GOT3 (cell line): ENCODE results near the gene ZNF646.
A peak's percentile ranks its signal among the peaks of the same experiment; 100 is the strongest.

ENCODE experiments used
- DNase-seq: peaks from one replicate; lab custom pipeline; 2025; ENCODE audit warnings: mixed read lengths; lab: John Stamatoyannopoulos, UW

The ZNF646 gene

DNA sequence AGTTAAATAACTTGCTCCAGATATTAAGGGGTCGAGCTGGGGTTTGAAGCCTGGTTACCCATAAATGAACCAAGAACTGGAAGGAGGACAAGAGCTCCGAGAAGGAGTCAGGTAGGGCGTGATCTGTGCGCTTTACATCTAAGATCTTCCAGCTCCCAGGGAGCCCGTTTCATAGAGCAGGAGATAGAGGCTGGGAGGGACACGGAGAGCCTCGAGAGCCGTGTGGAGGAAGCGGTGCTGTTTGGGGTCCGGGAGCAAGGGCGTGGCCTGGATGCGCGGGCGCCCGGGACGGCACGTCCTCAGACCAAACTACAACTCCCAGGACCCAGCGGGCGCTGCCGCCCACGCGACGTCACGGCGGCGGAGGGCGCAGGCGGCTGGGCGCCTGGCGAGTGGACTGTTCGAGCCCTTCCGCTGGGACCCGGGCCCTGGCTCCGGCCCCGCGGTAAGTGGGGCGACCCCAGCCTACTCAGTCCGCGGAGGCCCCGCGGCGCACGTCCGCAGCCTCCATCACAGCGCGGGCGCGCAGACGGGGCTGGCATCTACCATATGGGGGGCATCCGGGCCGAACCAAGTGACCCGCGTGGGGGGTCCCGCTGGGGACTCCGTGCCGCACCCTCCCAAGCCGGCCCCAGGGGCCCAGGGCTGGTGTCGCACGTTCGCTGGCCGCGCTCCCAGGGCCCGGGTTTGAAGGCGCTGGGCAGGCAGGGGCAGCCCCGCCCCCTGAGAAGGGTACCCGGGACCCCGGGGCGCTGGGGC lies 34.0 kb downstream of the ZNF646 start, which contains the start of gene BCKDK:
Gene BCKDK, plus strand, starts transcription at position 352 of the 759 bp plus-strand sequence. CDS start 838 bp downstream, outside the sequence.
- DNase-seq = no peak

DNA sequence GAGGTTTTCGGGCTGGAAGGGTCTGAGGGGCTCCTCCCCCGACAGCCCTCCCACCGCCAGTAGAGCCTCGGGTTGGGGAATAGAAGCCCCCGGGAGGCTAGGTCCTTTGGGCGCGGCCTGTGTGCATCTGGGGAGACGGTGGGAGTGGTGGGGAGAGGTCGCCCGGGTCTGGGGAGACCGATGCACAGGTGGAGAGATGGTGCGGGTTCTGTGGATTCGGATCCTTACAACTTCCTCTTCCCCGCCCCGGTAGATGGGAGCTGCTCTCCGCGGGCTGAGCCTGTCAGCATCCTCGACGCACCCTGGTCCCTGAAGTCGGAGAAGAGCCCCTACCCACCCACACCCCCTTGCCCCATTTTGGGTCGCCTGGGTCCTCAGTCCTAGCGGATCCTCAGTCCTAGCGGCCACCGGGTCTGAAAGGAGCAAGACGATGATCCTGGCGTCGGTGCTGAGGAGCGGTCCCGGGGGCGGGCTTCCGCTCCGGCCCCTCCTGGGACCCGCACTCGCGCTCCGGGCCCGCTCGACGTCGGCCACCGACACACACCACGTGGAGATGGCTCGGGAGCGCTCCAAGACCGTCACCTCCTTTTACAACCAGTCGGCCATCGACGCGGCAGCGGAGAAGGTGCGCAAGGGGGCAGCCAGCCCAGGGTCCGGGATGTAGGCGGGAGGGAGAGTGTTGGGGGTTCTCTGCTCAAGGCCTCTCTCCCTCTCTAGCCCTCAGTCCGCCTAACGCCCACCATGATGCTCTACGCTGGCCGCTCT lies 34.8 kb downstream of the ZNF646 start:
- DNase-seq = no peak

DNA sequence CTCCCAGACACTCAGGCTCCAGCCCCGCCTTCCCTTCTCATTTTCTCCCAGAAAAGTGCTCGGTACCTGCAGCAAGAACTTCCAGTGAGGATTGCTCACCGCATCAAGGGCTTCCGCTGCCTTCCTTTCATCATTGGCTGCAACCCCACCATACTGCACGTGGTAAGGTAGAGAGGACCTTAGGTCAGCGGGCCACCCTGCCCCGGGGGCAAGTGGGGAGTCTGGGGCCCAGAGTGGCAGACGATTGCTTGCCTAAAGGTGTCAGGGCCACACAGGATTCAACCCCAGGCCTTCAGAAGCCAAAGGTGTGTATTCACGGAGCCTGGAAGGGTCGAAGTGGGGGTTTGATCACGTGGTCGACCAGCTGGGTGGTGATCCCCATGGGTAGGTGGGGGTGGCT lies 35.4 kb downstream of the ZNF646 start:
- DNase-seq = no peak

DNA sequence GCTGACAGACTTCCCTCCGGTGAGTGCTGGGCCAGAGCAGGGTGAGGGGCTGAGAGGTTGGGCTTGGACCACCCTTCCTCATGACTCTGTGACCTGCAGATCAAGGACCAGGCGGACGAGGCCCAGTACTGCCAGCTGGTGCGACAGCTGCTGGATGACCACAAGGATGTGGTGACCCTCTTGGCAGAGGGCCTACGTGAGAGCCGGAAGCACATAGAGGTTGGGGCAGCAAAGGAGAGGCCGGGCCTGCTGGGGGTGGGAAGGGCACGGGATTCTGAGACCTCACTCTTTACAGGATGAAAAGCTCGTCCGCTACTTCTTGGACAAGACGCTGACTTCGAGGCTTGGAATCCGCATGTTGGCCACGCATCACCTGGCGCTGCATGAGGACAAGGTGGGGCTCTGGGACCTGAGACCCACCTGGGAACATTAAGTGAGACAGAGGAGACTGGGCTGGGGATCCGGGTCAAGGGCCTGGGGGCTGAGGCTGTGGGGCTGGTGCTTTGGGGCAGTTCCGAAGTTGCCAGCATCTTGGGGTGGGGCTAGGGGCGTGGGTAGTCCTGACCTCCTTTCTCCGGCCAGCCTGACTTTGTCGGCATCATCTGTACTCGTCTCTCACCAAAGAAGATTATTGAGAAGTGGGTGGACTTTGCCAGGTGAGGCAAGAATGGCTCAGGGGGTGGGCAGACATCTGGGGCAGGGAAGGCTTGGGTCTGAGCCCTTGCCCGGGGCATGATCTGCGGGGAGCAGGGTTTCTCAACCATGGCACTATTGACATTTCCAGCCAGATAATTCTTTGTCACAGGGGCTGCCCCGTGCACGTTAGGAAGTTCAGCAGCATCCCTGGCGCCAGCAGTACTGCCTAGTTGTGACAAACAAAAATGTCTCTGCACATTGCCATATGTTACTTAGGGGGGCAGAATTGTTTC lies 36.1 kb downstream of the ZNF646 start:
- no peak for DNase-seq

DNA sequence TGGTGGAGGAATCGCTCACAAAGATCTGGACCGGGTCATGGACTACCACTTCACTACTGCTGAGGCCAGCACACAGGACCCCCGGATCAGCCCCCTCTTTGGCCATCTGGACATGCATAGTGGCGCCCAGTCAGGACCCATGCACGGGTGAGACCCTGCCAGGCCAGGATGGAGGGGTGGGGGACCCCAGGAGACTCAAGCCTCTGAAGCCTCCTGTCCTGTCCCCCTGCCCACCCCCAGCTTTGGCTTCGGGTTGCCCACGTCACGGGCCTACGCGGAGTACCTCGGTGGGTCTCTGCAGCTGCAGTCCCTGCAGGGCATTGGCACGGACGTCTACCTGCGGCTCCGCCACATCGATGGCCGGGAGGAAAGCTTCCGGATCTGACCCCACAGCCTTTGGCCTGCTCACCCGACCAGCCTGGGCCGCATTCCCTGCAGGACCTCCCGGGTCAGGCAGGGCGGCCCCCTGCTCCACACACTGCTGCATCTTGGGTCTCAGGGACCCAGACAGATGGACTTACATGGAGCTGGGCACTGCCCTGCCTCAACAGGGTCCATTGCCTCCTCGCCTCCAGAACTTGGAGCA lies 37.8 kb downstream of the ZNF646 start:
- DNase-seq = no peak

DNA sequence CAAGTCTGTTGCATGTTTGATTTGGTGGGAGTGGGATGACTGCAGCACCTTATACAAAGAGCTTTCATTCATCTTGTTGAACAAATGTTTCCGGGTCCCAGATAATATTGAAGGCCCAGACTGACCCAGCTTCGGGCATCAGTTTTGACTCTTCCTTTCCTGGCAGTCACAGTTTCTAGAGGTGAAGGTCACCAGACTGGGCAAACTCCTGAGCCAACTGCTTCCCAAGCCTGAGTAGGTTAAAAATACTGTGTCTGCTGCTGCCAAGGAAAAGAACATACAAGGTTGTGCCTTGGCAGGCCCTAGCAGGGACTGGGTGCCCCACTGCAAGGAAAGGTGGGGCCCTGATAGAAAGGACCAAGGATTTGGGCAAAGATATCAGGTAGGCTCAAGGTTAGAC lies 38.5 kb downstream of the ZNF646 start:
- no peak for DNase-seq

DNA sequence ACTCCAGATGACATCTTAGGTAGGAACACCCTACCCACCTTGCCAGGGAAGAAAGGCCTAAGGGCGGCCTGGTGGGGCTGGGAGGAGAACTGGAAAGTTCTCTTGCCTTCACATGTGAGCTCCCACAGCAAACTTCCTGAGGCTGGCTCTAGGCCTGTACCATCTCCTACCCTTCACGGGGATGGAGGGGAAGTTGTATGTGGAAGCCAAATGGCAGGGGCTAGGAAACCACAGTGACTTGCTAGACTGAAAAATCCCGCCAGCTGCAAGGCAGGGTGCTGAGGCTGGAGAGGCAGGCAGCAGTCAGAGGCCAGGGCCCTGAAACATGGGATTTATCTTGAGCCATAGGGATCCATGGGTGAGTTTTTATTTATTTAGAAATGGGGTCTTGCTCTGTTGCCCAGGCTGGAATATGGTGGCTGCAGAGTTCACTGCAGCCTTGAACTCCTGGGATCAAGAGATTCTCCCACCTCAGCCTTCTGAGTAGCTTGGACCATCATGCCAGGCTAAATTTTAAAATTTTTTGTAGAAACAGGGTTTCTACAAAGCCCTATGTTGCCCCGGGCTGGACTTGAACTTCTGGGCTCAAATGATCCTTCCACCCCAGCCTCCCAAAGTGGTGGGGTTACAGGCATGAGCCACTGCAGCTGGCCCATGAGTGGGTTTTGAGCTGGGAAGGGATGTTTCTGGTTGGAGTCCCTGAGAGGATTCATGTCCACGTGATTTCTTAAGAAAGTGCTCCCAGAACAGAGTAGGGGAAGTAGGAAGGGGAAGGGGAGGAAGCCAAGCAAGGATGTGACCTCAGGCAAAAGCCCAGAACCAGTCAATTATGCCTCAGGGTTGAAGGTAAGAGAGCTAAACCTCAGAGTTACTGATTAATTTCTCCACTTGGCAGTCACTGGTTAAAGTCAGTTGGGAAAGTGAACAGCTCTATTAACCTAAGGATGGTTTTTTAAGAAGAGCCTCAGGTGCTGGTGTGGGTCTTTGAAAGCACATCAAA lies 39.2 kb downstream of the ZNF646 start:
- DNase-seq = no peak

DNA sequence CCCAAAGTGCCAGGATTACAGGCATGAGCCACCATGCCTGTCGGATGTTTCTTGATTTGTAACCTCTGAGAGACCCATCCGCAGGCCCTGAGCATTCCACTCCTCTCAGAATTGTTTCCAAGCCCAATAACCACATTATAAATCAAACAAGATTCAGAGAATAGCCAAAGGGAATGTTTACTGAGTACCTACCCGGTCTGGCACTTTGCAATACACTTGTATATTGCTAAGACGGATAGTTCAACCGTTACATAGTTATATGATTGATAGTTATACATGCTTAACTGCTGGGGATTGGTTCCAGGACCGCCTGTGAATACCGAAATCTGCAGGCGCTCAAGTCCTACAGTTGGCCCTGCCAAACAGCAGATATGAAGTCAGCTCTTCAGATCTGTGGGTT lies 40.2 kb downstream of the ZNF646 start:
- DNase-seq = no peak

DNA sequence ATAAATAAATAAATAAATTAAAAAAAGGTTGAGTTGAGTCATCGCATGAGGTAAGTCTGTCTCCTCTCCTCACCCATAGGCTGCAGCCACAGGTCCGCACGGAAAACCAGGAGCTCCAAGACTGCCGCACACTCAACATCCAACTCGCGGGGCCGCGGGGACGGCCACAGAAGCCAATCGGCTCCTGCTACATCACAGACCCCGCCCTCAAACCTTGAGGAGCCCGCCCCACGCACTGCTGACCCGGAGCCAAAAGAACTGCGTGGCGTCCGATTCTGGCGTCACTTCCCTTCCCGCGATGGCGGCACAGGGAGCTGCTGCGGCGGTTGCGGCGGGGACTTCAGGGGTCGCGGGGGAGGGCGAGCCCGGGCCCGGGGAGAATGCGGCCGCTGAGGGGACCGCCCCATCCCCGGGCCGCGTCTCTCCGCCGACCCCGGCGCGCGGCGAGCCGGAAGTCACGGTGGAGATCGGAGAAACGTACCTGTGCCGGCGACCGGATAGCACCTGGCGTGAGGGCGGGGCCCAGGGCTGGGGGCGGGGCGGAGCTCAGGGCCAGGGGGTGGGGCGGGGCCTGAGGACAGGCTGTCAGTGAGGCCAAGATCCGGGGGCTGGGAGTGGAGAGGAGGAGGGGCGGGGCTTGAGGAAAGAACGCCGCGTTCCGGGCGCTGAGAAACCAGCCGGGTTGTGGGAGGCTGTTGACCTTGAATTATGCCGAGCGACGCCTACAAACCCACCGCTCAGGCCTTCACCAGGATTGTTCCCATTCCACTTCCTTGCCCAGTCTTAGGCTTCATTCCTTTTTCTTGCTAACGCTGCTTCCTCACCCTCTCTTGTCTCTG lies 43.4 kb downstream of the ZNF646 start, which contains the start of gene KAT8:
Gene KAT8, plus strand, starts transcription at position 281 of the 839 bp plus-strand sequence. Its CDS starts 18 bp downstream, at position 299.
- DNase-seq = peak; percentile 95

DNA sequence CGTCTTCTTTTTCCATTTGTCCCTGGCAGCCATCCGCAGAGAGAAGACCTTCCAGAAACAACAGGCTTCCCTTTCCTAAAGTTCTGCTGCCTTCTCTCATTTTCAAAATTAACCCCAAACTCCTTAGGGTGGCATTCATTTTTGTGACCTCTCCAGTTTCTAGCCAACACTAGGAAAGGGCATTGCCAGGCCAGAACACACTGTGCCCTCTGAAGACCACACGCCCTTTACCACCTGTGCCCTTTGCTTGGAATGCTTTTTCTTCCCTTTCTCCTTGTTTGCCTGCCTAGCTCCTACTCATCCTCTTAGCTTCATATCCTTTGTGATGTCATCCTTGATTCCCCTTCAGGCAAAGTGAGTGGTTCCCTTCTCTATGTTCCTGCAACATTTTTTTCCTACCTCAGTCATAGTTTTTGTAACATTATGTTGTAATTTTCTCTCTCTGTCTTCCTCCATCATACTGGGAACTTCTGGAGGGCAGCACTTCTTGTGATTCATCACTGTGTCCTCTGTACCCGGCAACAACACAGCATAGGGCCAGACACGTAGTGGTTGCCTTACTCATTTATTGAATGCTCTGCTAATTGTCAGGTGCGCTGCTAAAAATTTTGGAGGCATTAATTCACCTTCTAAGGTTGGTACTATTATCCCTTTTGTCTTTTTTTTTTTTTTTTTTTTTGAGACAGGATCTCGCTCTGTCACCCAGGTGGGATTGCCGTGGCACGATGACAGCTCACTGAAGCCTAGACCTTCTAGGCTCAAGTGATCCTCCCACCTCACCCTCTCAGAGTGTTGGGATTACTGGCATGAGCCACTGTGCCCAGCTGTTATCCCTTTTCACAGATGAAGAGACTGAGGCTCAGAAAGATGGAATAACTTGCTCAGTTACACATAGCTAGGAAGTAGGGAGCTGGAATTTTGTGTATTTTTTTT lies 44.3 kb downstream of the ZNF646 start:
- DNase-seq = no peak

DNA sequence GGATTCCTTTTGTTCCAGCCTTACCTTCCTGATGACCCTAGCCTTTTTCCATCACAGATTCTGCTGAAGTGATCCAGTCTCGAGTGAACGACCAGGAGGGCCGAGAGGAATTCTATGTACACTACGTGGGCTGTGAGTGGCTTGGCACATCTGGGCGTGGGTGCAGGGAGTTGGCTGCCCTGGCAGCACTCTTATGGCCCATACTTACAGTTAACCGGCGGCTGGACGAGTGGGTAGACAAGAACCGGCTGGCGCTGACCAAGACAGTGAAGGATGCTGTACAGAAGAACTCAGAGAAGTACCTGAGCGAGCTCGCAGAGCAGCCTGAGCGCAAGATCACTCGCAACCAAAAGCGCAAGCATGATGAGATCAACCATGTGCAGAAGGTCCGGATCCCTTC lies 45.9 kb downstream of the ZNF646 start:
- no peak for DNase-seq

DNA sequence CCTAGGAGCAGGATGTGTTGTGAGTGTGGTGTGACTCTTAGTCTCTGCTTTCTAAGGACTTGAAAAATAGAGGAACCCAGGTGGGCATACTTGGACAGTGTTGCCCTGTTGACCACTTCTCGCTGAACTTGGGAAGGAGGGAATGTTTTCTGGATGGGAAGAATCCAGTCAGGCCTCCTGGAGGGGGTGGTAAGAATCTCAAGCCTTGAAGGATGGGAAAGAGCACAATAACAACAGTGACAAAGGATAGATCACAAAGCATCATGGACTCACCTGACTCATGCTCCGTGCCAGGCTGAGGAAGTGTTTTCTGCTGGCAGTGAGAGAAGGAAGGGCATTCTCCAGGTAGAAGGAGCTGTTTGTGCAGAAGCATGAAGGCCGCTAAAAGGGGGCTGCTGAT lies 51.6 kb downstream of the ZNF646 start:
- no peak for DNase-seq

DNA sequence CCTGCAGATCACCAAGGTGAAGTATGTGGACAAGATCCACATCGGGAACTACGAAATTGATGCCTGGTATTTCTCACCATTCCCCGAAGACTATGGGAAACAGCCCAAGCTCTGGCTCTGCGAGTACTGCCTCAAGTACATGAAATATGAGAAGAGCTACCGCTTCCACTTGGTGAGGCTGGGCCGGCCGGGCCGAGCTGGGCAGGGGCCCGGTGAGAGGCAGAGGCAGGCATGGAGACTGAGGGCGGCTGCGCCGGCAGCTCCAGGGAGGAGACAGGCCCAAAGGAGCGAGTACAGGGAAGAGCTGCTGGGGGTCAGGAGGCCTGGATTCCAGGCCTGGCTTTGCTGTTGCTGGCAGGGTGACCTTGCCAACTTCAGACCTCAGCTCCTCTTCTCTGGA lies 53.0 kb downstream of the ZNF646 start:
- no peak for DNase-seq

DNA sequence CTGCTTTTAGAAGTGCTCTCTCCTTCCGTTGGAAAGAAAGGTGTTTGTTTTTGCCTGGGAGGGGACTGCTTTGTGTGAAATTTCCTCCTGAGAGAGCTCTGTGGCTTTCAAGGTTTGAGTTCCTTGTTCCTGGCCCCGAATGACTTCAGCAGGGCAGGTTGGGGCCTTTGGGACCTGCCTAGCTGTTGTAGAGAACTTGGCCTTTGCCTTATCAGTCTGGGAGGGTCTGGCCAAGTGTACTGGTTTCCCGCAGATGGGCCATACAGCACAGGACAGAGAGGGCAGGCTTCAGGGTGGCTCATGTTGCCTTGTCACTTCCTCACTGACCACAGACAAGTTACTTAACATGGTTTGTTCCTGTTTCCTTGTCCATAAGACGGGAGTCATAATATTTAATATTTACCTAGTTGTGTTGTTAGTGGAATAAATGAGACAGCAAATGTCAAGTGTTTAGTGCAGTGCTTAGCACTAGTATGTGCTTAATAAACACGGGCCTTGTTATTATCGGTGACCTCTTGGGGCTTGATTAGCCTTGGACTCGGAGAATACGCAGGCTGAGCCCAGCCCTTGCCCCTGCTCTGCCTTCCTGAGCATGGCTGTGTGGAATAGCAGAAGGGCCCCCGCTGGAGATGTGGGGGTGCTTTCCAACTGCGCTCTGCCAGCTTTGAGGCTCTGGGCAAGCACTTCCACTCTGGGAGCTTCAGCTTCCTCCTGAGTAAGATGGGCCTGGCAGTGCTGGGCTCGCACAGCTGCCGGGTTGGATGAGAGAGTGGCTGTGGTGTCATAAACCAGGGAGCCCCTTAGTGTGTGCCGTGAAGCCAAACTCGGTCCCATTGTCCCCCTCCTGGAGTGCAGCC lies 54.7 kb downstream of the ZNF646 start:
- no peak for DNase-seq

DNA sequence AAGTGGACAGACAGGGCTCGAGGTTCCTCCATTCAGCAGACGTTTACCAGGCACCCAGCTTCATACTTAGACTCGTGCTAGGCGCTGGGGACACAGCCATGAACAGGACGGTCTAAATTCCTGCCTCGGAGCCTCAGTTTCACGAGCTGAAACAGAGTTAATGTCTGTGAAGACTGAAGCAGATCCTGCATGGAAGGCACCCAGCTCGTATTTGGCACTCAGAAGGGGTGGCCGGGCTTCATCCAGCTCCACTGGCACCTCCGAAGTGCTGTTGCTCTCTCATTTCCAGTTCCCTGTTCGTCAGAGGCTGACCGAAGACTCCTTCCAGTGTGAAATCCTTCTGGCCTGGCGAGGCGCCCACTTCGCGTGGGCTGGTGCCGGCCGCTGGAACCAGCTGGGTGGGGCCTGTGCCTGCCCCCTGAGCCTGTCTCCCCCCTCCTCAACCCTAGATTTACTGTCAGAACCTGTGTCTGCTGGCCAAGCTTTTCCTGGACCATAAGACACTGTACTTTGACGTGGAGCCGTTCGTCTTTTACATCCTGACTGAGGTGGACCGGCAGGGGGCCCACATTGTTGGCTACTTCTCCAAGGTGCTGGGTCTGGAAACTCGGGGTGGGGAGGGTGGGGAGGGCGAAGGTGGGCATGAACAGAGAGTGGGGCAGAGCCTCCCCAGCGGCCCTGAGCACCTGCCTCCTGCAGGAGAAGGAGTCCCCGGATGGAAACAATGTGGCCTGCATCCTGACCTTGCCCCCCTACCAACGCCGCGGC lies 55.5 kb downstream of the ZNF646 start:
- DNase-seq = no peak

DNA sequence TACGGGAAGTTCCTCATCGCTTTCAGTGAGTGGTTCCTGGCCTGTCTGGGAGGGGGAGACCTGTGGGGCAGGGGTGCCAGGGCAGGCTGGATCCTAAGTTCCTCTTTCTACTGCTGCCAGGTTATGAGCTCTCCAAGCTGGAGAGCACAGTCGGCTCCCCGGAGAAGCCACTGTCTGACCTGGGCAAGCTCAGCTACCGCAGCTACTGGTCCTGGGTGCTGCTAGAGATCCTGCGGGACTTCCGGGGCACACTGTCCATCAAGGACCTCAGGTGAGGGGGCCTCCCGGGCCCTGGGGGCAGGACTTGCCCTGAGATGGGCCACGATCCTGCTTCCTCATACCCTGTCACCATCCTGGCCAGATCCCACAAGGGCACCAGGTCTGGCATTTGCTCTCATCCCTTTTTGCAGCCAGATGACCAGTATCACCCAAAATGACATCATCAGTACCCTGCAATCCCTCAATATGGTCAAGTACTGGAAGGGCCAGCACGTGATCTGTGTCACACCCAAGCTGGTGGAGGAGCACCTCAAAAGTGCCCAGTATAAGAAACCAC lies 56.2 kb downstream of the ZNF646 start:
- no peak for DNase-seq
